ENCODE measurements around the gene CPEB4.

The CPEB4 gene

GRCh38 chr5:173973616-173973969 lies 85.4 kb downstream of the CPEB4 start:
- Histone ChIP-seq H3K27me3 (ENCODE audit: insufficient read depth, poor library complexity, severe bottlenecking) (peaks cover 5% of the 10 kb centered on the region), H3K27ac (replicated peaks) (no peak overlapping the region), H3K4me3 (replicated peaks; ENCODE audit: insufficient read depth, low read length) (peak overlapping the region; percentile 22)
- TF ChIP-seq GABPA (IDR thresholded peaks at IDR 0.05; ENCODE audit: low read depth), result no peak
- no peak for TF ChIP-seq SPI1 (IDR thresholded peaks at IDR 0.05; ENCODE audit: borderline replicate concordance, low read depth)
- TF ChIP-seq, protein P1, sequence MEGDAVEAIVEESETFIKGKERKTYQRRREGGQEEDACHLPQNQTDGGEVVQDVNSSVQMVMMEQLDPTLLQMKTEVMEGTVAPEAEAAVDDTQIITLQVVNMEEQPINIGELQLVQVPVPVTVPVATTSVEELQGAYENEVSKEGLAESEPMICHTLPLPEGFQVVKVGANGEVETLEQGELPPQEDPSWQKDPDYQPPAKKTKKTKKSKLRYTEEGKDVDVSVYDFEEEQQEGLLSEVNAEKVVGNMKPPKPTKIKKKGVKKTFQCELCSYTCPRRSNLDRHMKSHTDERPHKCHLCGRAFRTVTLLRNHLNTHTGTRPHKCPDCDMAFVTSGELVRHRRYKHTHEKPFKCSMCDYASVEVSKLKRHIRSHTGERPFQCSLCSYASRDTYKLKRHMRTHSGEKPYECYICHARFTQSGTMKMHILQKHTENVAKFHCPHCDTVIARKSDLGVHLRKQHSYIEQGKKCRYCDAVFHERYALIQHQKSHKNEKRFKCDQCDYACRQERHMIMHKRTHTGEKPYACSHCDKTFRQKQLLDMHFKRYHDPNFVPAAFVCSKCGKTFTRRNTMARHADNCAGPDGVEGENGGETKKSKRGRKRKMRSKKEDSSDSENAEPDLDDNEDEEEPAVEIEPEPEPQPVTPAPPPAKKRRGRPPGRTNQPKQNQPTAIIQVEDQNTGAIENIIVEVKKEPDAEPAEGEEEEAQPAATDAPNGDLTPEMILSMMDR (IDR thresholded peaks at IDR 0.05; ENCODE audit: insufficient read depth, low read length), result no peak
- no peak for TF ChIP-seq POLR2AphosphoS5 (IDR thresholded peaks at IDR 0.05; ENCODE audit: low read depth)
- TF ChIP-seq, protein P2, sequence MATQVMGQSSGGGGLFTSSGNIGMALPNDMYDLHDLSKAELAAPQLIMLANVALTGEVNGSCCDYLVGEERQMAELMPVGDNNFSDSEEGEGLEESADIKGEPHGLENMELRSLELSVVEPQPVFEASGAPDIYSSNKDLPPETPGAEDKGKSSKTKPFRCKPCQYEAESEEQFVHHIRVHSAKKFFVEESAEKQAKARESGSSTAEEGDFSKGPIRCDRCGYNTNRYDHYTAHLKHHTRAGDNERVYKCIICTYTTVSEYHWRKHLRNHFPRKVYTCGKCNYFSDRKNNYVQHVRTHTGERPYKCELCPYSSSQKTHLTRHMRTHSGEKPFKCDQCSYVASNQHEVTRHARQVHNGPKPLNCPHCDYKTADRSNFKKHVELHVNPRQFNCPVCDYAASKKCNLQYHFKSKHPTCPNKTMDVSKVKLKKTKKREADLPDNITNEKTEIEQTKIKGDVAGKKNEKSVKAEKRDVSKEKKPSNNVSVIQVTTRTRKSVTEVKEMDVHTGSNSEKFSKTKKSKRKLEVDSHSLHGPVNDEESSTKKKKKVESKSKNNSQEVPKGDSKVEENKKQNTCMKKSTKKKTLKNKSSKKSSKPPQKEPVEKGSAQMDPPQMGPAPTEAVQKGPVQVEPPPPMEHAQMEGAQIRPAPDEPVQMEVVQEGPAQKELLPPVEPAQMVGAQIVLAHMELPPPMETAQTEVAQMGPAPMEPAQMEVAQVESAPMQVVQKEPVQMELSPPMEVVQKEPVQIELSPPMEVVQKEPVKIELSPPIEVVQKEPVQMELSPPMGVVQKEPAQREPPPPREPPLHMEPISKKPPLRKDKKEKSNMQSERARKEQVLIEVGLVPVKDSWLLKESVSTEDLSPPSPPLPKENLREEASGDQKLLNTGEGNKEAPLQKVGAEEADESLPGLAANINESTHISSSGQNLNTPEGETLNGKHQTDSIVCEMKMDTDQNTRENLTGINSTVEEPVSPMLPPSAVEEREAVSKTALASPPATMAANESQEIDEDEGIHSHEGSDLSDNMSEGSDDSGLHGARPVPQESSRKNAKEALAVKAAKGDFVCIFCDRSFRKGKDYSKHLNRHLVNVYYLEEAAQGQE (IDR thresholded peaks at IDR 0.05; ENCODE audit: insufficient replicate concordance, low read depth), result no peak
- DNase-seq (ENCODE audit: low read depth in 1 of 2, low spot score in 1 of 2), result no peak

DNA sequence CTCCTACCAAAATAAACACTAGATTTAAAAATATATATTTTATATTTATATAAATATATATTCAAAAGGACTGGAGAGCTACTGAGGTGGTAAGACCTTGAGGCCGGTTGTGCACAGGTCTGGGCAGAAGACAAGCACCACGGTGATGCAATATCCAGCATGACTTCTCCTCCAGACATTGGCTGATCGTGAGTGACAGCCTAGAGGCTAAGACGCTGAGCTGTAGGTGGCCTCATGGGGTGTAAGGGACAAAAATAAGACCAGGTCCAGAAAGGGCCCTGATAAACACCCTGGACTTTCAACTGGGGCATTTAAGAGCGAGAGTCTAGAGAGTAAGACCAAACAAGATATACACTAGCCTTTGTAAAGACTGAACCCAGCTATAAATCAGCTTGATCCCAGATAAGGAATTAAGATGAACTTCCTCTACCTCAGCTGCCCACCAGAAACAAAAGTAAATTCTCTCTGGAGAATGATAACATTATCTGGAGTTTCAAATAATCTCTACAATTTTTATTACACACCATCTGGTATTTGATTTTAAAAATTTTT lies 86.6 kb downstream of the CPEB4 start:
- Histone ChIP-seq H3K4me3 (replicated peaks; ENCODE audit: insufficient read depth, low read length) (no peak overlapping the region), H3K27me3 (ENCODE audit: insufficient read depth, poor library complexity, severe bottlenecking) (peaks cover 7% of the 10 kb centered on the region), H3K27ac (replicated peaks) (no peak overlapping the region)
- DNase-seq (ENCODE audit: low read depth in 1 of 2, low spot score in 1 of 2), result peak; percentile 50 to 55
- TF ChIP-seq, protein P1 (IDR thresholded peaks at IDR 0.05; ENCODE audit: insufficient read depth, low read length), result no peak
- TF ChIP-seq POLR2AphosphoS5 (IDR thresholded peaks at IDR 0.05; ENCODE audit: low read depth) (no peak), SPI1 (IDR thresholded peaks at IDR 0.05; ENCODE audit: borderline replicate concordance, low read depth) (no peak), GABPA (IDR thresholded peaks at IDR 0.05; ENCODE audit: low read depth) (no peak)
- TF ChIP-seq, protein P2 (IDR thresholded peaks at IDR 0.05; ENCODE audit: insufficient replicate concordance, low read depth), result no peak

DNA sequence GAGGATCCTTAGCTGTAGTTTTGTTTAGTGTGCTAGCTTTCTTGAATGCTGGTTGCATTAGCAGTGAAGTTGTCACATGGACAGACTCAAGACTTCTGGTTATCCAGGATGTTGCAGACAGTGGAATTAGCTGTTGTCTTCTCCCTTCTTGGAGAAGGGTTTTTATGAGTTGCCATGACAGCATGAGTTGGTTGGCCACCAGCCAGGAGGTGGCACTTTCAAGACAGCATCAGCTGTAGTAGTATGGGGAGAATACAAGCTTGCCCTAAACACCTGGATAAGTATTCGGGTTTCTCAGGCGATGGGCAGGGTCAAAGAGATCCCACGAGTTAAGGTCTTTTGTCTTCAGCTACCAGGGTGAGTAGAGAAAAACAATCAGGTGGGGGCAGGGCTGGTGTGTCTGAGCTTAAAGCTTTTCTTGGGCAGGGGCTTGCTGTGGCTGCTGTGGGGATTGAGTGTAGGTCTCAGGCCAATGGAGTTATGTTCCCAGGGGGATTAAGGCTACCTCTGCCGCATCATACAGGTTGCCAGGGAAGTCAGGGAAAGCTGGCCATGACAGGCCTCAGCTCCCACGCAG lies 93.1 kb downstream of the CPEB4 start:
- H3K27me3 ChIP-seq (ENCODE audit: insufficient read depth, poor library complexity, severe bottlenecking), result peaks cover 11% of the 10 kb centered on the region
- DNase-seq (ENCODE audit: low read depth in 1 of 2, low spot score in 1 of 2), result no peak
- no peak overlapping the region for H3K4me3 ChIP-seq (replicated peaks; ENCODE audit: insufficient read depth, low read length)
- TF ChIP-seq, protein P2 (IDR thresholded peaks at IDR 0.05; ENCODE audit: insufficient replicate concordance, low read depth), result no peak
- TF ChIP-seq, protein P1 (IDR thresholded peaks at IDR 0.05; ENCODE audit: insufficient read depth, low read length), result no peak
- TF ChIP-seq GABPA (IDR thresholded peaks at IDR 0.05; ENCODE audit: low read depth) (no peak), SPI1 (IDR thresholded peaks at IDR 0.05; ENCODE audit: borderline replicate concordance, low read depth) (no peak), POLR2AphosphoS5 (IDR thresholded peaks at IDR 0.05; ENCODE audit: low read depth) (no peak)
- no peak overlapping the region for H3K27ac ChIP-seq (replicated peaks)

Data from HL-60 (cell line).